H1 (cell line): ENCODE data around the gene AKAP9.

Experiments used
- BRCA1 ChIP-seq: IDR thresholded peaks from 2 replicates; pipeline ENCODE4 v1.6.1; 2012; ENCODE audit warnings: low read depth, low read length, improper control_type of control experiment
- CBX5 ChIP-seq: fragments of 300-800, 300-1000 bp; sonication (generic); IDR thresholded peaks from 2 replicates; pipeline ENCODE4 v1.7.1; 2016; ENCODE audit warnings: antibody characterized with exemption, low read length, low read depth
- HDAC6 ChIP-seq: IDR thresholded peaks from one replicate; pipeline ENCODE4 v1.7.1; 2012; ENCODE audit warnings: low read depth, mild to moderate bottlenecking, inconsistent platforms, low read length, moderate library complexity
- POLR2AphosphoS5 ChIP-seq: IDR thresholded peaks from 2 replicates; pipeline ENCODE4 v1.6.1; 2011; ENCODE audit warnings: low read depth, low read length
- TF ChIP-seq, protein P1 (sequence below), 3 experiments: IDR thresholded peaks; 1 replicate in 2 of 3; 2 replicates in 1 of 3; pipeline versions ENCODE4 v1.5.1 to v1.6.1; 2011; ENCODE audit warnings: low read length in 3 of 3, mild to moderate bottlenecking in 3 of 3, inconsistent platforms in 2 of 3, low read depth in 1 of 3, moderate library complexity in 1 of 3; ENCODE audit not compliant: insufficient read depth in 1 of 3; ENCODE audit errors: control extremely low read depth in 1 of 3

DNA sequence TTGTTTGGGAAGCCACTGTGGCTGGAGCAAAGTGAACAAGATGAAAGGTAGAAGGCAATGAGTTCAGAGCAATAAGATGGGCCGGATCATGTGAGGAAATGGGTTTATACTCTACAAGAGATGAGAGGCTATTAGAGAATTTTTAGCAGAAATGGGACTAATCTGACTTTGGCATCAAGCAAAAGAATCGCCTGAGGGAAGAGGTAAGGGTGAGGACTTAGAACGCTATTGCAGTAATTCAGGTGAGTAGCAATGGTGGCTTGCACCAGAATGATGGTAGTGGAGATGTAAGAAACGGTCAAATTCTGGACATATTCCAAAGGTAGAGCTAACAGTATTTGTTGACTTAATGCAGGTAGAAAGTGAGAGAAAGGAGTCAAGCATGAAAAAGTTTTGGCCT is 29.5 kb upstream of the AKAP9 start:
- TF ChIP-seq, protein P1, sequence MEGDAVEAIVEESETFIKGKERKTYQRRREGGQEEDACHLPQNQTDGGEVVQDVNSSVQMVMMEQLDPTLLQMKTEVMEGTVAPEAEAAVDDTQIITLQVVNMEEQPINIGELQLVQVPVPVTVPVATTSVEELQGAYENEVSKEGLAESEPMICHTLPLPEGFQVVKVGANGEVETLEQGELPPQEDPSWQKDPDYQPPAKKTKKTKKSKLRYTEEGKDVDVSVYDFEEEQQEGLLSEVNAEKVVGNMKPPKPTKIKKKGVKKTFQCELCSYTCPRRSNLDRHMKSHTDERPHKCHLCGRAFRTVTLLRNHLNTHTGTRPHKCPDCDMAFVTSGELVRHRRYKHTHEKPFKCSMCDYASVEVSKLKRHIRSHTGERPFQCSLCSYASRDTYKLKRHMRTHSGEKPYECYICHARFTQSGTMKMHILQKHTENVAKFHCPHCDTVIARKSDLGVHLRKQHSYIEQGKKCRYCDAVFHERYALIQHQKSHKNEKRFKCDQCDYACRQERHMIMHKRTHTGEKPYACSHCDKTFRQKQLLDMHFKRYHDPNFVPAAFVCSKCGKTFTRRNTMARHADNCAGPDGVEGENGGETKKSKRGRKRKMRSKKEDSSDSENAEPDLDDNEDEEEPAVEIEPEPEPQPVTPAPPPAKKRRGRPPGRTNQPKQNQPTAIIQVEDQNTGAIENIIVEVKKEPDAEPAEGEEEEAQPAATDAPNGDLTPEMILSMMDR (IDR thresholded peaks at IDR 0.05; ENCODE audit: control extremely low read depth in 1 of 3, insufficient read depth in 1 of 3, low read depth in 1 of 3, low read length in 3 of 3): no peak
- TF ChIP-seq BRCA1: no peak
- no peak for TF ChIP-seq CBX5
- TF ChIP-seq POLR2AphosphoS5: no peak
- no peak for TF ChIP-seq HDAC6
